HG02943 (cell line): ENCODE results near the gene N4BP2L1.
"Not testable (repeated sequence)": the region's sequence is repeated elsewhere in the genome, so short reads cannot be mapped to it uniquely, and the experiment has no call there.

Experiments
- ATAC-seq: cut with Tn5 transposase; IDR thresholded peaks from one replicate; pipeline ENCODE4 v1.9.1; 2021; ENCODE audit warnings: mild to moderate bottlenecking, low read depth, moderate library complexity; ENCODE audit not compliant: unreplicated experiment

Gene N4BP2L1

GRCh38 chr13:32403108-32403507 lies 24.8 kb downstream of the N4BP2L1 start:
- no peak for ATAC-seq

- no peak for ATAC-seq
Measured at GRCh38 chr13:32391101-32391619, 36.8 kb downstream of the N4BP2L1 start.

- no peak for ATAC-seq
Measured at GRCh38 chr13:32390484-32390883, 37.4 kb downstream of the N4BP2L1 start.

GRCh38 chr13:32390048-32390447 lies 37.9 kb downstream of the N4BP2L1 start:
- ATAC-seq: no peak

GRCh38 chr13:32385410-32385809 lies 42.5 kb downstream of the N4BP2L1 start:
- no peak for ATAC-seq

- no peak for ATAC-seq
Measured at GRCh38 chr13:32384702-32385101, 43.2 kb downstream of the N4BP2L1 start.

GRCh38 chr13:32383836-32384618 lies 43.9 kb downstream of the N4BP2L1 start:
- ATAC-seq: no peak

- ATAC-seq: no peak
Measured at GRCh38 chr13:32381539-32381938, 46.4 kb downstream of the N4BP2L1 start.

GRCh38 chr13:32378012-32378411 lies 49.9 kb downstream of the N4BP2L1 start:
- no peak for ATAC-seq

GRCh38 chr13:32376642-32377415 lies 51.1 kb downstream of the N4BP2L1 start:
- no peak for ATAC-seq

- ATAC-seq: no peak
Measured at GRCh38 chr13:32370805-32371204, 57.1 kb downstream of the N4BP2L1 start.

GRCh38 chr13:32362574-32362973 lies 65.4 kb downstream of the N4BP2L1 start:
- no peak for ATAC-seq

- ATAC-seq: not testable (repeated sequence)
Measured at GRCh38 chr13:32355935-32356334, 72.0 kb downstream of the N4BP2L1 start.

GRCh38 chr13:32354040-32354439 lies 73.9 kb downstream of the N4BP2L1 start:
- no peak for ATAC-seq

- ATAC-seq: not testable (repeated sequence)
Measured at GRCh38 chr13:32350839-32351441, 77.0 kb downstream of the N4BP2L1 start.
